Skin of body (tissue), 2 donors: ENCODE measurements around the gene RRAGC. TPM values are rescaled to one million over a fixed set of nuclear protein-coding genes. Genes with fewer than 3 reads are reported as not detected.
"Not testable (repeated sequence)": the region's sequence is repeated elsewhere in the genome, so short reads cannot be mapped to it uniquely, and the experiment has no call there.

Source experiments
- DNase-seq: peaks from one replicate; lab custom pipeline; 2025; lab: John Stamatoyannopoulos, UW
- total RNA-seq: library from RNA; depleted of rRNA; stranded (reverse); fragments of >200 nt; gene quantifications from one replicate; pipeline ENCODE4 v1.2.3, GENCODE V29; 2014

The RRAGC gene
- total RNA-seq, 1 donor from 2014 or later: 26.8 TPM

DNA sequence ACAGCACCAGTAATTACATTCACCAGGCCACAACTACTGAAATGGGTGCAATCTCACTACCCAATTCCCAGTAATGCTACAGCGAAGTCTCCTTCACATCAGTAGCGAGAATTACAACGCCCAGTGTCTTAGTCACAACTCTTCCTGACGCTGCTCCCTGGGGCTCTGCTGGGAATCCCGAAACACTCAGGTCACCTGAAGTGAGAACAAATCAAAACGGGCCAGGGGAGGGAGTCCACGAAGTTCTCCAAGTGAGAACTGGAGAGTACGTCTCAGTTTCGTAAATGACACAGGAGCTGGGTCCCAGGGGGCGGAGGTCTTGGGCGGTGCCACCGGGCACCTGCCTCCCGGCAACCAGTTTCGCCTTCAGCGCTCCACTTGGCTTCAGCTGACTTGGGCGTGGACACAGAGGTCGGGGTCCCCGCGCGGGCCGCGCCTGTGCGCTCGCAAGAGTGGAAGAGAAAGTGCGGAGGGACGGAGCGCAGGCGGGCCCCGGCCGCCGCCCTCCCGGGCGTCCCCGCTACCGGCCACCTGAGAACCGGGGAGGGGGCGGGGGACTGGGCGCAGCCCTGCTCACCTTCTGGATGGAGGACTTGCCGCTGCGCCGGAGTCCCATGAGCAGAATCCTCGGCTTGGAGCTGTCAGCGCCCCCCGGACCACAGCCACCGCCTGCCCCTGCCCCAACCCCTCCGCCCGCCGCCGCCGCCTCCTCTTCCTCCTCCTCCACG is 575 bp downstream of the RRAGC start:
- DNase-seq: no peak

DNA sequence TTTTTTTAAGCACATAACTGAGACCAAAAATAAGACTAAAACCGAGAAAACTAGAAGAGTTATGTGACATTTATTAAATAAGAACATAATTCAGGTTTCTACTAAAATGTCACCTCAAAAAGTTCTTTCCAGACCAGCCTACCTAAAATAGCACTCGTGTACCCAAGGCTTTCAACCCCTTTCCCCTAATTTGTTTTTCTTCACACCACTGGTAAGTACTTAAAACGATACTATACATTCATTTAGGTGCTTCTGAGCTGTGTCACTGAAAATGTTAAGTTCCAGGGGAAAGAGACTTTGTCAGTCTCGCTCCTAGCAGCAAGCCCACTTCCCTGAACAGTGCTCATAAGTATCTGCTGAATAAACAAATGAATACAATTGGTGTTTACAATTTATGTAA is 6.8 kb downstream of the RRAGC start:
- DNase-seq: no peak

DNA sequence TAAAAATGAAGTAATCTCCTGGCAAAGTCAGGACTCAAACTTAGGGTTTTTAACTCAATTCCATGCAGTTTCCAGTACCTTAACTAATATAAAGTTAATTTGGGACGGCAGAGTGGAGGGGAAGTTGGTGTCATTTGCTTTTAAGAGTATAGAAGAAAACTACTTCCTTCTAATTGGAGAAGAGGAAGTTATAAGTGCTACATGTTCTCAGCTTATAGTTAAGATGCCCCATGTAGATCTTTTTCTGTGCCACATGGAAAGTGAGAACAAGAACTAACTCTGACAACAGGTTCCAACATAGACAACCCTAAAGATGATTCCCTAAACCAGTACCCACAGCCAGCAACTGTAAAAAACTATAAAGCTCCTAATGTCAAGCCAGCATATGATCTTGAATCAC is 11.5 kb downstream of the RRAGC start:
- DNase-seq: no peak

DNA sequence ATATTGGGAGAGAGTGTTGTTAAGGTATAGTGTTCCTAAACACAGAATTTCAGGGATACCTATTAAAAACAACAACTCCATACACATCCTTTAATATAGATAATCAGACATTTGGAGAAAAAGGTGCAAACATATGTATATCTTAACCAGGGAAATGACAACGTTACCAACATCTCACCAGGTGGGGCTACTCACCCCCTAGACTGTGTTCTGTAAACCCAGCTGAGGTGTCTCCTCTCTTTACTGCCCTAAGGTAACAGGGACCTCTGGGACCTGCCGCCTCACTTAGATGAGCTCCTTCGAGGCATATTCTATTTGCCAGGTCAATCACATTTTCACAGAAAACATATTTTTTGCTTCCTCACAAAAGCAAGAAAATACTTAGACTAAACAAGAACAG is 13.4 kb downstream of the RRAGC start:
- DNase-seq: no peak

DNA sequence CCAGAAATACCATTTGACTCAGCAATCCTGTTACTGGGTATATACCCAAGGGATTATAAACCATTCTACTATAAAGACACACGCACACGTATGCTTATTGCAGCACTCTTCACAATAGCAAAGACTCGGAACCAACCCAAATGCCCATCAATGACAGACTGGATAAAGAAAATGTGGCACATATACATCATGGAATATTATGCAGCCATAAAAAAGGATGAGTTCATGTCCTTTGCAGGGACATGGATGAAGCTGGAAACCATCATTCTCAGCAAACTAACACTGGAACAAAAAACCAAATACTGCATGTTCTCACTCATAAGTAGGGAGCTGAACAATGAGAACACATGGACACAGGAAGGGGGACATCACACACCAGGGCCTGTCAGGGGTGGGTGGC is 14.5 kb downstream of the RRAGC start:
- DNase-seq: not testable (repeated sequence)

DNA sequence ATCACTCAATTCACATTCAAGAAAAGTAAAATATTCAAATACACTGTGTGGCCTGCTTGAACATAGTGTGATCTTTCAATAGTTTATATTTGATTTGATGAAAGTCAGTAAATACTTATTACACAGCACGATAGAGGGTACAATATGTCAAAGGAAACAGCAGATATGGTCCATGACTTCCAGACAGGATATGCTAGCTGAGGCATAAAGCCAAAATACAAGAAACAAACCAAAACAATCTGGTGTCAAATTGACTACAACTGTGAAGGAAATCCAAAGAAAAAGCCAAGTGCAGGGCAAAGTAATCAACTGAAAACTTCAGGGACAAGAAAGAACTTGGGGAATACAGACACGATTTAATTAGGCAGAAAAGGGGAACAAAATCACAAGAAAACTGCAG is 19.3 kb downstream of the RRAGC start:
- no peak for DNase-seq

DNA sequence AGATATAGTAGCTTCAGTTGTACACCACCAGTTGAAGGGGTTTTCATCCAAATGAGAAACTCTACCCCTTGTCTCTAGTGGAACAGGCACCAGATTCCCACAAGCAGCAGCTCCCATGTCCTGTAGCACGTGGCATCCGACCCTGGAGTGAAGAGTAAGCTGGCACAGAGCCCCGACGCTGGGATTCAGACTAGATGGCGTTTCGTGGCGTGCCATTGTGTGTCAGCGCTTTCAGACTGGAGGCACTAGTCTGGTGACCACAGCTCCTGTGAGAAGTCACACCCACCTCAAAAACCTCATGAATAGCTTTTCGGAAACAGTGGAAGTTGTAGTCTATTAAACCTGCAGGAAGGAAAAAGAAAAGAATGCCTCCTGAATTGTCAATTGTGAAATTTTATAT is 20.2 kb downstream of the RRAGC start:
- DNase-seq: no peak

DNA sequence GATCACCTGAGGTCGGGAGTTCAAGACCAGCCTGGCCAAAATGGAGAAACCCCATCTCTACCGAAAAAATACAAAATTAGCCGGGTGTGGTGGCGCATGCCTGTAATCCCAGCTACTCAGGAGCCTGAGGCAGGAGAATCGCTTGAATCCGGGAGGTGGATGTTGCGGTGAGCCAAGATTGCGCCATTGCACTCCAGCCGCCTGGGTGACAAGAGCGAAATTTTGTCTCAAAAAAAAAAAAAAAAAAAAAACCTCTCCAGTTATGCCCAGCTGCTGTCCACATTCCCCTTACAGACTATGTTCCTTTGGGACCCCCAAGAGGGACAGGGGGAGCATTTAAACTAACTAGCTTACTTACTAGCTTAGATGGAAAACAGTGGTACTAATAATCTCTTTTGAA is 23.3 kb downstream of the RRAGC start:
- DNase-seq: not testable (repeated sequence)

DNA sequence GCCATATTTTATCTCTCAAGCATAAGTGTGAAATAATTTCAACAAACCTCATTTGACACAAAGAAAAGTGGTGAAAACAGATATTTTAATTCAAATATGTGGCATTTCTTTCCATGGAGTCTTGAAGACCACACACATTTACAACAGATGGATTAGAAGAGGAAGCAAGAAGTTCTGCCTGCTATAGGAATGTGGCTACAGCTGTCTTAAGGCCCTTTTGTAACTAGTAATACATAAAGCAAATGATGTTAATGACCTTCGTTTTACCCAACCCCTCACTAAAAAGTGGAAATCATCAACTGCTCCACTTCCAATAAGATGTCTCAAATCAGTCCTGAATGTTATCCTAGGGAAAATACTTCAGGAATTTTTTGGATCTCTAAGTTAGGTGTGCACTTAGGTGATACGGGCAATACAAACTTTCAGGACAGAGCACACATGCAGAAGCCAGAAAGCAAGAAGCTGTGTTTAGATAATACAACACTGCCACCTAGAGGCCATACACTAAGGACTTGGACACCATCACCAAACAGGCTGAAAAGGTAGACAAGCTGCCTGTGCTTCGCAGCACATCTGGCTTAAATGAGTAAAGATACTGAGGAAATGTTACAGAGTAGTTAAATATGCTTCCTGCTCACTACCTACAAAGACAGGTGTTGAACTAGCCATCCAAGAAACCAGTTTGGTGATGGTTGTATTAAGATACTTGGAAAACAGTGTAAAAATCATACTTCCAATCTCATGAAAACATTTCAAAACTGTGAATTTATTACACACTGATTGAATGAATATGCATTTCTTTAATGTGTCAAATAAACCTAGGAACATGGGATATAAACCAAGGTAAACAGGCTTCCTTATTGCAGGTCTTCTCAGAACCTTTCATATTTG is 24.4 kb downstream of the RRAGC start:
- peak; percentile 51 for DNase-seq

DNA sequence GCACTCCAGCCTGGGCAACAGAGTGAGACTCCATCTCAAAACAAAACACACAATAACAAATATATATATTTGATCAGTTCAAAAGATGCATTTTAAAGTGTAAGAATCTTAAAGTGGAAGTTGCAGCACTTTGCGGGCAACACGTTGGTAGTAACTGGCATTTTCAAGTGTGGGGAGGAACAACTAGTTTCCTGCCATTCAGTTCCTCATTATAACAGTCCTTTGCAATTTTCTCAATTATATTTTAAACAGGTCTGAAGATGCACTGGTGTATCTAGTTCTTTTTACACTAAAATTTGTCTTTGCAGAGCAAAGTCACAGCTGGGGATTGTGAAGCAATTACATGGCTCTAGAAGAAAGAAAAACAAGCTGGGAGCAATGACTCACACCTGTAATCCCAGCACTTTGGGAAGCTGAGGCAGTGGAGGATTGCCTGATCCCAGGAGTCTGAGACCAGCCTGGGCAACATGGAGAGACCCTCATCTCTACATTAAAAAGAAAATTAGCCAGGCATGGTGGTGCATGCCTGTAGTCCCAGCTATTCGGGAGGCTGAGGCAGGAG is 25.3 kb downstream of the RRAGC start:
- DNase-seq: no peak

DNA sequence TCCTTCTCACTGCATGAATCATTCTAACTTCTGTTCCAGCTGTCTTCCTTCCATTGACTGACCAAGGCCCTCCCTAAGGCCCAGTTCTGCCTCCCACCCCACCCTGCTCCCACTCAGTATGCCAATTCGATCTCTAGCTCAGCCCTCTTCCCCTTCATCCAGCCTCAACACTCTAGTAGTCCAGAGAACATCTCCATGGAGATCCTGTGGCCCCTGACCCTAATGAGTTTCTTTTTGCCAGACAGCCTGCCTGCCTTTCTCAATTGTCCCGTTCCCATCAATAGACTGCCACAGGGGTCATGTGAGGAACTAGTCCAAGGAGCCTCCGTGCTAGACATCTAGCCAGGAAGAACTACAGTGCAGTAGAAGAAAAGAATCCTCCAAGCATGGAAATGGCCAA is 26.4 kb downstream of the RRAGC start:
- no peak for DNase-seq

DNA sequence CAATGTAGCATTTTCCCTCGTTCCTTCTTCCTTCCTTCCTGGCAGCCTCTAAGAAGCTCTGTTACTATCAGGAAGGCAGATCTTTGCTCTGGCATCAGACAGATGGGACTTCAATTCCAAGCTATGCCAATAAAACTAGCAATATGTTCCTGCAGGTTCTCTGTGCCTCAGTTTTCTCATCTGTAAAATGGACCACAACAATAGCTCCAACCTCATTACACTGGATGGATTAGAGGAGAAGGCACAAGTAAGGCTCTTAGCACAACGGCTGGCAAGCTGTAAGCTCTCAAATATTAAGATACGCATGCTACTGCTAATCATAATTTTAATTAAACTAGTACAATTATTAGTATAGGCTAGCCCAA is 27.2 kb downstream of the RRAGC start:
- no peak for DNase-seq

DNA sequence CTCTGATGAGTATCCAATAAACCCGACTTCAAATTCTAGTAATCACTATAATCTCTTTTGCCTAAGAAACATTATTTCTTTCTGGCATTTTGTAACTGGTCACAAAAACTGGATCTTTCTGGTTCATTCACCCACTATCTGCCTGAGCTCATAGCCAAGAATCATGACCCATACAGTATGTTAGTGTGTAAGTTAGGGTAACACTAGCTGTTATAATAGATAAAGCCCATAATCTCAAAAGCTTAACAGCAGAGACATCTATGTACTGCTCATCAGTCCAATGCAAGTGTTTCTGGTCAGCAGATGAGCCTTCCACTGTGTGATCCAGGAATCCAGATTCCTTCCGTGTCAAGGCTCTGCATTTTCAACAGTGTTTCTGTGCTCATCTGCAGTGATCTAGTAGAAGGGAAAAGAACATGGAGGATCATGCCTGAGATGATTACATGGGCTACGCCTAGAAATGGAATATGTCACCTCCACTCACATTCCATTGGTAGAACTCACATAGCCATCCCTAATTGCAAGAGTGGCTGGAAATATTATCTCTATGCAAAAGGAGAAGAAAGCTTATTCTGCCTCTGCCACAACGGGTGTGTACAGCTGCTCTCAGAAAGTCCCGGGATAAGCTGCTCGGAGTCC is 27.7 kb downstream of the RRAGC start:
- DNase-seq: no peak

DNA sequence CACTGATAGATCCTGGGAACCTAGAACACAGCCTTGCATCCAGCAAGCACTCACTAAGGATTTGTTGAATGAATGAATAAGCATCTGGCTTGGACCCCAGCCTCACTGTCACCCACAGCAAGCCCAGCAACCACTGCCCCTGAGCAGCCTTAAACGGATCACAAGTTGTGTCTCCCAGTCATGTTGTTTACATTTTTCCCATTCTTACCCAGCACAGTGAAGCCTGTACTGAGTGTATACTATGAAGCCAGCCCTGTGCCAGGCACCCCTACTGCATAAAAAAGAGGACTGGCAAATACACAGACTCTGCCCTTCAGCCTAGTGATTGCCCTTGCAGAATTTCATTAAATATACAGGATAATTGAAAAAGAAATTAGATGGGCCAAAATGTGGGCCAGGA is 30.2 kb downstream of the RRAGC start:
- no peak for DNase-seq

DNA sequence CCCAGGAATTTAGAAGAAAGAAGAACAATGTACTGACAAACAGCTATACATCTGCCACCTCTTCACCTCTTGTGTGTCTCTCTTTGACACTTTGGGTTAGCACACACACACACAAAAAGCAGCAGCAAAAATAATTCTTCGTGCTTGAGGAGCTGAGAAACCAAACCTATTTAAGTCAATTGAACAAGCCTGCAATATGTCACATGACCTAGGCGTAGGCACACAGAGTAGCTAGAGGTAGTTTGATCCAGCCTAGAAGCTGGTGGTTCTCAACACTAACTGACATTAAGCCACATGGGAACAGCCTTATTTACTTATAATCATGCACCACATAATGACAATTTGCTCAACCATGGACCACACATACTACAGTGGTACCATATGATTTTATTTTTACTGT is 32.3 kb downstream of the RRAGC start:
- DNase-seq: no peak

DNA sequence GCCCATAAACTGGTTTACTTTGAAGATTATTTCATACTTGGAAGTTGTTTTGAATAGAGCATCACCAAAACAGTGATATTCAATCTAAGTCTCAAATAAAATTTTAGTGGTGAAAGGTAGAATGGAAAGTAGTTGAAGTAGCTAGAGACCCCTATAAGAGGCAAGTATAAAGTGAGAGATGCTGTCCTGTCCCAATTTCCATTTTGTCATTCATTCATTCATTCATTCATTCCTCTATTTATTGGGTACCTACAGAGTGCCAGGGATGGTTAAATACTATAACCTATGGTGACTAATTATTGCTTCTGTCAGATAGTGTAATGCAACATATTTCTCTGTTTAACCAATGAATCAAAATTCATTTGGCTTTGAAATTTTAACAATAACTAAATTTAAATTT is 32.7 kb downstream of the RRAGC start:
- no peak for DNase-seq

DNA sequence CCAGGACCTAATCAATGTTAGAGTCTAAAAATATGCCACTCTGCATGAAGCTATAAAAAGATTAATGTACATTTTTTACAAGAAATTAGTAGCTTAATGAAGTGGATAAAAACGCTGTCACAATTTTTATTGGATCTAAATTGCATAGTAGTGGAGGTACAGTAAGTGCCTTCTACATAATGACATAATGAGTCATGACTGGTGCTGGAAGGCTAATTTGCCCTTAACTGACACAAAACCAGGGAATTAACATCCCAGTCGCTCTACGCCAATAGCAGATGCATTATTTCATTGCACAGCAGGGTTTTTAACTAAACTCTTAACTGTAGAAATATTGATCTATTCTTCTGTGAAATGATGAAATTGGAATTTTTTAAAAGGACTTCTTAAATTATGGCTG is 33.3 kb downstream of the RRAGC start:
- no peak for DNase-seq

DNA sequence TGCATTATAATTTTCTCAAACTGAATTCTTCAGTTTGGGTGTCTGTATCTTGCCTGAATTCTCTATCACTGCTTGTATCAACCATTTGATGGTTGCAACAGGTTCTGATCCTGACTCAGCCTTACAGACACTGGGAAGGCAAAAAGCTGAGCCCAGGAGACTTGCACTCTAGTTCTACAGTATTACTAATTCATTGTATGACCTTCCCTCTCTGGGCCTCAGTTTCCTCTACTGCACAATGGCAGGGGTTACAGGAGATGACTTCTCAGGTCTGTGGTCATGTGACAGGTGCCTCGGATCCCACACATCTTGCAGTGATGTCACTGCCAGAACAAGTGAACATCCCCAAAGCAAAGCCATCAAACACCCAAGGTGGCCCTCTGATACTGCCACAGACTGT is 38.7 kb downstream of the RRAGC start:
- no peak for DNase-seq

DNA sequence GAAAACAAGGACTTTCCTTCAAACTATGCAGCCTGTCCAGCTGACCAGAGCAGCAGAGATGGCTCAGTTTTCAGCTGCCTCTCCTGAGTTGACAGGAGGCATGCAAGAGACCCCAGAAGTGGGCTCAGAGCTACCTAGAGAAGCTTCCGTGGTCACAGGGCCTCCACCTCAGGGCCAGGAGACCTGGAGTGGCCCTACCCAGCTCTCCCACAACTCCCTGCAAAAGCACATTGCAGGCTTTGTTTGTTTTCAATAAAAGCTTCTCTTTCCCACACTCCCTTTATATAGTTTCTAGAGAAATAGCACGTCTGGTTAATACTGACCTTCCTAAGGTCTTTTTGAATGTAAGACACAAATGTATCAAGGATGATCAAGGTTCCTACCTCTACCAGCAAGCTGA is 40.1 kb downstream of the RRAGC start:
- DNase-seq: no peak

DNA sequence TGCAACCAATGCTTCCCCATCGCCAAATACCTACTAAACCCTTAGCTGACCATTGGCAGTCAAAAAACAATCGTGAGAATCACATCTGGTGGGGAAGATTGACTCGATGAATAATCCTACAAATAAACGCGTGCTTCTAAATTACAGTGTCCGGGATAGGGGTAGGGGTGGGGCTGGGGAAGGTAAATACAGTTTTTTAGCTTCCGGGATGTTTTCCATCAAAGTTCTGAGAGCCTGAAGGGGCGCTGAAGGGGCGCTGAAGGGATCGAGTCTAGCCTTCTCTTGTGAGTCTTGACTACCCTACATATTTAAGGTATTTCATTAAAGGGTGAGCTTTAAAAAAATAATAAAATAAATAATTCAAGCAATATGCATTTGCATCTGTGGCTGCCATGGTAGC is 40.5 kb downstream of the RRAGC start:
- no peak for DNase-seq

DNA sequence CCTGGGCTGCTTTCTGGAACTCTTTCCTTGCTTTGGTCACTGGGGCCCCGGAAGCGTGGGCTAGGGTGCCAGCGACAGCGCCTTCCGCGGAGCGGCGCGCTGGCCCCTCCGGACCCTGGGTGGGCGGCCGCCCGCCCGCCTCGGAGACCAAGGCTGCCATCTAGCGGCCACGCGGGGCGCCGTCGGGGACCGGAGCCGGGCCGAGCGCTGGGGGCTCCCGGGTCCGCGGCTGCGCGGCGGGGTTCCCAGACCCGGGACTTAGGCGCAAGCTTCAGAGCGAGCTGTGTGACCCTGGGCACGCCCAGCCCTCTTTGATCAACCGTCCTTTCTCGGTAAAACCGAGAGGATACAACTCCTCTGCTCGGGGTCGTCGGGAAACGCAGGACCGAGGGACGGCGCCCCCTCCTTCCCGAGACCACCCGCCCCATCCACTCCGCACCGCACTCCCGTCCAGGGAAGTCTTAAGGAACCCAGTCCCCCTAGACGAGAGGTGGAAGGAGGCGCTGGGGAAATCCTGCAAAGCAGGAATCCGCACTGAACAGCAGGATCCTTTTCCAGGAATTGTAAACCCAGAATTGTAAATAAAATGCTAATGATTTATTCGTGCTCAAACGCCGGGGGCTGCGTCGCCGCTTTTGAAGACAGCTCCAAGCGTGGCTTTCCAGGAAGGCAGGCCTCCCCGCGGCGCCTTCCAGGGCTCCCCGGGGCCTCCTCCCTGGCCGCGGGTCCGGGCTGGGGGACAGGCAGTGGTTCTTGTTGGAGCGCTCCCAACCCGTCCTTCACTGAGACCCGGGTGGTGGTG is 41.2 kb downstream of the RRAGC start:
- no peak for DNase-seq
